K562 (cell line): Measurements from ENCODE around the gene TAAR2. TPM values are rescaled to one million over a fixed set of nuclear protein-coding genes. Genes with fewer than 3 reads are reported as not detected.

Experiments
- ATAC-seq: fragments of 200-7000 bp; cut with Tn5 transposase; 3 replicates; pipeline ENCODE4 v1.9.1; 2020; ENCODE audit warnings: moderate library complexity
- BruUV-seq: library from RNA; stranded (reverse); fragments of 400-500 nt; replicated peaks from 2 replicates; lab custom pipeline; 2021; lab: Mats Ljungman, UMichigan
- CTCF ChIA-PET: fragments of 300-600 bp; formaldehyde crosslinking; extraction: SDS; loops from one replicate; lab custom pipeline; 2021; ENCODE audit warnings: low intra/inter-chr PET ratio; lab: Yijun Ruan, JAX
- POLR2A ChIA-PET: fragments of 300-600, 350-650 bp; sonication (Branson Sonifier 250); formaldehyde crosslinking; extraction: SDS; loops from one replicate; lab custom pipeline; 2021; ENCODE audit warnings: antibody characterized with exemption, inconsistent platforms; lab: Yijun Ruan, JAX
- DNase-seq, 4 experiments: peaks; one replicate each; pipeline versions ENCODE4 v3.0.0 to v3.0.0-alpha.2; 2011 to 2018; ENCODE audit warnings: low spot score in 3 of 4, mixed read lengths in 3 of 4; ENCODE audit errors: extremely low read depth in 1 of 4
- FAIRE-seq: peaks from 2 replicates; lab custom pipeline; 2011; peaks lifted over from hg19 to GRCh38; lab: Jason Lieb, UNC
- H2AFZ ChIP-seq: 2 replicates; pipeline ENCODE4 v1.6.0; 2011; ENCODE audit warnings: low read depth, low read length, control low read depth, inconsistent platforms
- H3K27ac ChIP-seq: fragments of 200-600 bp; 3 replicates; pipeline ENCODE4 v1.8.0; 2011; ENCODE audit warnings: low read depth, mild to moderate bottlenecking, control low read depth, inconsistent platforms, low read length, moderate library complexity, mixed read lengths; ENCODE audit errors: extremely low read depth
- H3K27me3 ChIP-seq, 2 experiments: fragments of 300-600 bp in 1 of 2; 2 replicates in 1 of 2; 3 replicates in 1 of 2; pipeline versions ENCODE4 v1.6.0 to v1.8.0; 2011; ENCODE audit warnings: inconsistent platforms in 2 of 2, low read length in 2 of 2, mild to moderate bottlenecking in 1 of 2, mixed read lengths in 1 of 2, moderate library complexity in 1 of 2; ENCODE audit not compliant: control insufficient read depth in 2 of 2, insufficient read depth in 2 of 2
- H3K36me3 ChIP-seq: fragments of 300-600 bp; 3 replicates; pipeline ENCODE4 v1.8.0; 2011; ENCODE audit warnings: mild to moderate bottlenecking, low read length, inconsistent platforms; ENCODE audit not compliant: control insufficient read depth, insufficient read depth
- H3K4me1 ChIP-seq, 2 experiments: fragments of 200-600 bp in 1 of 2; replicated peaks in 1 of 2; 2 replicates in 1 of 2; 3 replicates in 1 of 2; pipeline versions ENCODE4 v1.5.1 to v1.8.0; 2011; ENCODE audit warnings: inconsistent platforms in 2 of 2, low read length in 2 of 2, mild to moderate bottlenecking in 1 of 2, mixed read lengths in 1 of 2, moderate library complexity in 1 of 2; ENCODE audit not compliant: control insufficient read depth in 2 of 2, insufficient read depth in 2 of 2
- H3K4me2 ChIP-seq: 2 replicates; pipeline ENCODE4 v1.6.1; 2011; ENCODE audit warnings: low read length, control low read depth, inconsistent platforms, mixed read lengths; ENCODE audit not compliant: insufficient read depth
- H3K4me3 ChIP-seq: fragments of 200-600 bp; sonication (generic), shearing (Covaris generic); 2 replicates; pipeline ENCODE4 v1.5.1; 2016; ENCODE audit warnings: control low read depth, inconsistent platforms
- H3K79me2 ChIP-seq: fragments of 200-600 bp; 3 replicates; pipeline ENCODE4 v1.8.0; 2011; ENCODE audit warnings: low read length, inconsistent platforms; ENCODE audit not compliant: control insufficient read depth, insufficient read depth
- H3K9ac ChIP-seq, 2 experiments: 2 replicates each; pipeline versions ENCODE4 v1.6.0 to v1.6.1; 2011; ENCODE audit warnings: low read depth in 2 of 2, low read length in 2 of 2, control low read depth in 1 of 2, inconsistent platforms in 1 of 2, mild to moderate bottlenecking in 1 of 2, mixed read lengths in 1 of 2; ENCODE audit not compliant: insufficient read depth in 1 of 2
- H3K9me1 ChIP-seq: one replicate; pipeline ENCODE4 v1.6.0; 2011; ENCODE audit warnings: inconsistent platforms, mild to moderate bottlenecking, low read length, moderate library complexity; ENCODE audit not compliant: control insufficient read depth, insufficient read depth
- H3K9me3 ChIP-seq: replicated peaks from 2 replicates; pipeline ENCODE4 v1.5.1; 2011; ENCODE audit warnings: low read depth, low read length, inconsistent platforms; ENCODE audit not compliant: control insufficient read depth, insufficient read depth
- H4K20me1 ChIP-seq: replicated peaks from 2 replicates; pipeline ENCODE4 v1.6.1; 2011; ENCODE audit warnings: low read length, inconsistent platforms, mixed read lengths; ENCODE audit not compliant: control insufficient read depth, insufficient read depth
- ATF1 ChIP-seq, 2 experiments: fragments of 450-650 bp in 1 of 2; IDR thresholded peaks; 2 replicates each; pipeline ENCODE4 v1.6.1; 2016; ENCODE audit warnings: missing compliant biosample characterization in 1 of 2, missing genetic modification characterization in 1 of 2
- CCNT2 ChIP-seq: IDR thresholded peaks from 2 replicates; pipeline ENCODE4 v1.6.1; 2011; ENCODE audit warnings: borderline replicate concordance, low read depth, mild to moderate bottlenecking, moderate library complexity, mixed read lengths, low read length; ENCODE audit not compliant: insufficient read length; ENCODE audit errors: extremely low read depth
- DLX4 ChIP-seq: fragments of 250-450 bp; sonication (Bioruptor Pico); IDR thresholded peaks from 2 replicates; pipeline ENCODE4 v1.6.1; 2021; ENCODE audit warnings: mild to moderate bottlenecking
- ELF2 ChIP-seq: fragments of 250-450 bp; sonication (Bioruptor Pico); IDR thresholded peaks from 2 replicates; pipeline ENCODE4 v1.5.0; 2021; ENCODE audit warnings: mild to moderate bottlenecking
- MCM2 ChIP-seq: fragments of 450-650 bp; IDR thresholded peaks from 2 replicates; pipeline ENCODE4 v1.6.1; 2017; ENCODE audit warnings: low read depth, mild to moderate bottlenecking
- PHTF2 ChIP-seq: fragments of 250-450 bp; sonication (Bioruptor Pico); IDR thresholded peaks from 2 replicates; pipeline ENCODE4 v1.5.0; 2021; ENCODE audit warnings: mild to moderate bottlenecking
- ZC3H11A ChIP-seq: IDR thresholded peaks from 2 replicates; pipeline ENCODE4 v1.6.1; 2012; ENCODE audit warnings: low read depth, low read length, improper control_type of control experiment
- ZNF316 ChIP-seq: fragments of 450-650 bp; IDR thresholded peaks from 2 replicates; pipeline ENCODE4 v1.6.1; 2016
- ZNF408 ChIP-seq: fragments of 250-450 bp; sonication (Bioruptor Pico); IDR thresholded peaks from 2 replicates; pipeline ENCODE4 v1.4.0; 2020; ENCODE audit warnings: low read depth, mild to moderate bottlenecking, moderate library complexity
- WGBS: fragments of 100-300 bp; shearing (Covaris generic); methylation state at CpG from one replicate; pipeline ENCODE4 v1.1.6; 2016; ENCODE audit warnings: low coverage, mixed read lengths; ENCODE audit not compliant: insufficient coverage; ENCODE audit errors: missing lambda C conversion rate; 5-methylcytosine and 5-hydroxymethylcytosine counted together
- in situ Hi-C: fragments of 300-500 bp; cut with MboI; formaldehyde crosslinking; loops from 4 replicates; pipeline ENCODE4 v1.15.0; 2018; ENCODE audit warnings: inconsistent platforms, mixed read lengths
- intact Hi-C: fragments of 100-400 bp; cut with micrococcal nuclease; formaldehyde crosslinking; loops from 2 replicates; pipeline ENCODE4 v1.14.2; 2022
- polyA plus RNA-seq, 8 experiments: library from polyadenylated mRNA; depleted of rRNA in 4 of 8; stranded (reverse) in 5 of 8; unstranded in 3 of 8; fragments of >200 nt; fragmentation: Nextera tagmentation in 2 of 8; fragmentation: Illumina TruSeq in 1 of 8; extraction: Ambion mirVana in 2 of 8; extraction: Trizol in 1 of 8; gene quantifications; 2 replicates each; pipeline versions ENCODE4 v1.2.1 to v1.2.3, GENCODE V29; 2011 to 2014; ENCODE audit warnings: inconsistent platforms in 1 of 8, missing spikeins in 1 of 8
- total RNA-seq, 7 experiments: library from RNA; depleted of rRNA in 6 of 7; stranded (reverse); fragments of >200 nt in 6 of 7; fragmentation: Illumina TruSeq in 2 of 7; extraction: Trizol in 2 of 7; gene quantifications; 2 replicates each; pipeline versions ENCODE4 v1.2.1 to v1.2.3, GENCODE V29; 2011 to 2021; ENCODE audit warnings: low replicate concordance in 1 of 7
- TF ChIP-seq, protein P1 (sequence below): fragments of 250-450 bp; sonication (Bioruptor Pico); IDR thresholded peaks from 2 replicates; pipeline ENCODE4 v1.8.0; 2021; ENCODE audit warnings: mild to moderate bottlenecking, moderate library complexity

The TAAR2 gene
- total and polyA plus RNA-seq, 9 of the 15 experiments (the other 6 are each of a cell fraction or from before 2014, with no cell fraction given): not detected

- no peak for TF ChIP-seq ATF1 (CRISPR knock-in tag; IDR thresholded peaks at IDR 0.05)
- TF ChIP-seq ATF1 (tag; IDR thresholded peaks at IDR 0.05): no peak
- TF ChIP-seq, all 486 proteins: peak for 0
- intact Hi-C loops (no loop called here), in situ Hi-C loops (no loop called here)
- WGBS: 2% methylated on average over 15 of the region's 15 CpGs
- no peak for ATAC-seq
- no peak within 1 kb of the TSS for H3K4me2 ChIP-seq
- H3K4me1 ChIP-seq: no peaks in the 10 kb centered on the region
- no peaks in the 10 kb centered on the region for H3K9me1 ChIP-seq
- DNase-seq: no peak
- ChIA-PET CTCF (no interaction called here), POLR2A (interaction anchor here (0.6 kb wide), 1 partner anchor 17 kb away, joined by 4 read pairs; no protein-coding TSS in a partner anchor)
- peaks cover 0 to 7% of the 10 kb centered on the region in 2 experiments; a peak in 2 of 5 replicates for H3K27me3 ChIP-seq
- H3K9me3 ChIP-seq: no peaks in the 10 kb centered on the region
- no peak within 1 kb of the TSS for H3K27ac ChIP-seq
- no peaks in the 10 kb centered on the region for H3K79me2 ChIP-seq
- no peaks in the 10 kb centered on the region for H3K36me3 ChIP-seq
- H2AFZ ChIP-seq: no peak within 1 kb of the TSS
- H3K9ac ChIP-seq: no peak within 1 kb of the TSS
- H4K20me1 ChIP-seq: no peaks in the 10 kb centered on the region
- BruUV-seq: no TSS peak
- FAIRE-seq: no peak
- H3K4me3 ChIP-seq: no peak within 1 kb of the TSS
Measured at GRCh38 chr6:132570221-132570777, 53.8 kb downstream of the TAAR2 start, which contains the start of gene TAAR6. Gene TAAR6 (plus strand): TSS chr6:132570322. CDS start chr6:132570322, 0 bp downstream.

DNA sequence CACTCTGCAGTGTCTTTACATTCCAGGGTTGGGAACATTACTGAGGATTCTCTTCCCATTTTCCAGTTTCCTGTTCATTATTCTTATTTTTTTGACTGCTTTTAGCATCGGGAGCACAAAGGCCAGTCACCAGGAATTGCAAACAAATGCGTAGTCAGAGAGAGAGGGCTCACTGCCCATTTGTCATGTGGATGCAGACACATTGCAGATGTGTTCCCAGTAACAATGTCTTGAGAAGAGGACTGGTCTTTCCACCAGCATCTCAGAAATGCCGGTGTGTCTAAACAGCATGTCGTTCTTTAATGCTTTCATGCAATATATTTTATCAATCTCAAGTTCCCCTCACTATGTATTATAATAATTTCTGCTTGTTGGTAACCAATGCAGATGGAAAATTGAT is 54.9 kb downstream of the TAAR2 start:
- Histone ChIP-seq H3K4me1 (no peaks in the 10 kb centered on the region), H3K9ac (no peak overlapping the region), H3K4me2 (no peak overlapping the region), H4K20me1 (no peaks in the 10 kb centered on the region)
- in situ Hi-C loops: no loop called here
- no peak for DNase-seq
- POLR2A ChIA-PET: no interaction called here
- intact Hi-C loops: no loop called here
- TF ChIP-seq ZNF408: no peak
- TF ChIP-seq, protein P1, sequence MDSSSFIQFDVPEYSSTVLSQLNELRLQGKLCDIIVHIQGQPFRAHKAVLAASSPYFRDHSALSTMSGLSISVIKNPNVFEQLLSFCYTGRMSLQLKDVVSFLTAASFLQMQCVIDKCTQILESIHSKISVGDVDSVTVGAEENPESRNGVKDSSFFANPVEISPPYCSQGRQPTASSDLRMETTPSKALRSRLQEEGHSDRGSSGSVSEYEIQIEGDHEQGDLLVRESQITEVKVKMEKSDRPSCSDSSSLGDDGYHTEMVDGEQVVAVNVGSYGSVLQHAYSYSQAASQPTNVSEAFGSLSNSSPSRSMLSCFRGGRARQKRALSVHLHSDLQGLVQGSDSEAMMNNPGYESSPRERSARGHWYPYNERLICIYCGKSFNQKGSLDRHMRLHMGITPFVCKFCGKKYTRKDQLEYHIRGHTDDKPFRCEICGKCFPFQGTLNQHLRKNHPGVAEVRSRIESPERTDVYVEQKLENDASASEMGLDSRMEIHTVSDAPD (CRISPR knock-in tag): no peak
- no peak for TF ChIP-seq ZNF316
- no peak for TF ChIP-seq ZC3H11A
- no peak for TF ChIP-seq ELF2 (CRISPR knock-in tag)
- no peak for TF ChIP-seq PHTF2 (CRISPR knock-in tag)
- TF ChIP-seq CCNT2: no peak
- no peak for TF ChIP-seq DLX4
- TF ChIP-seq MCM2: no peak
- TF ChIP-seq, all 486 proteins: peak for 0
- BruUV-seq: no TSS peak
- H3K36me3 ChIP-seq: no peaks in the 10 kb centered on the region
- H3K4me3 ChIP-seq: no peak overlapping the region
- H3K27ac ChIP-seq: no peak overlapping the region
- no peak for FAIRE-seq
- no peaks in the 10 kb centered on the region for H3K9me1 ChIP-seq
- no peak overlapping the region for H2AFZ ChIP-seq
- CTCF ChIA-PET: no interaction called here
- no peaks in the 10 kb centered on the region for H3K9me3 ChIP-seq
- WGBS: 0% methylated on average over 4 of the region's 4 CpGs
- ATAC-seq: no peak; the same call in 2 of the 3 replicates
- H3K79me2 ChIP-seq: no peaks in the 10 kb centered on the region
- H3K27me3 ChIP-seq: peaks cover 0 to 7% of the 10 kb centered on the region in 2 experiments; a peak in 2 of 5 replicates
